Stimulated activated CD4-positive, alpha-beta T cell treated with anti-CD3 and anti-CD28 coated beads, Interleukin-4, amount 100 ng/mL, for 4 hours (primary cell): Measurements from ENCODE around the gene CAVIN3.
A peak's percentile ranks its signal among the peaks of the same experiment; 100 is the strongest.

Experiments
- DNase-seq, 2 experiments: peaks; one replicate each; pipeline ENCODE4 v3.0.0-alpha.2; 2020

The CAVIN3 gene

GRCh38 chr11:6320411-6321155 is at the start of gene CAVIN3:
Gene CAVIN3, minus strand, starts transcription at chr11:6320501. Its CDS starts 25 bp downstream, at chr11:6320476.
- peak in 1 of 2 experiments; percentile 52 for DNase-seq

GRCh38 chr11:6365659-6366058 is 45.4 kb upstream of the CAVIN3 start:
- no peak for DNase-seq

GRCh38 chr11:6362873-6363678 is 42.8 kb upstream of the CAVIN3 start:
- DNase-seq, result peak; percentile 57 to 58

GRCh38 chr11:6362185-6362872 is 42.0 kb upstream of the CAVIN3 start:
- DNase-seq, result no peak

- no peak for DNase-seq
Observed at GRCh38 chr11:6360183-6360582, 39.9 kb upstream of the CAVIN3 start.

GRCh38 chr11:6357222-6357621 is 36.9 kb upstream of the CAVIN3 start:
- no peak for DNase-seq

- DNase-seq, result no peak
Observed at GRCh38 chr11:6356503-6357055, 36.3 kb upstream of the CAVIN3 start.

GRCh38 chr11:6354651-6355485 is 34.6 kb upstream of the CAVIN3 start:
- no peak for DNase-seq

GRCh38 chr11:6353367-6353987 is 33.2 kb upstream of the CAVIN3 start:
- DNase-seq, result peak; percentile 36

GRCh38 chr11:6351782-6352382 is 31.6 kb upstream of the CAVIN3 start:
- no peak for DNase-seq

- no peak for DNase-seq
Observed at GRCh38 chr11:6350486-6350885, 30.2 kb upstream of the CAVIN3 start.

GRCh38 chr11:6350043-6350442 is 29.7 kb upstream of the CAVIN3 start:
- DNase-seq, result no peak

GRCh38 chr11:6345366-6345765 is 25.1 kb upstream of the CAVIN3 start:
- no peak for DNase-seq

- DNase-seq, result no peak
Observed at GRCh38 chr11:6336293-6336692, 16.0 kb upstream of the CAVIN3 start.

- DNase-seq, result no peak
Observed at GRCh38 chr11:6334806-6335205, 14.5 kb upstream of the CAVIN3 start.

- no peak for DNase-seq
Observed at GRCh38 chr11:6333095-6333494, 12.8 kb upstream of the CAVIN3 start.

GRCh38 chr11:6332066-6332465 is 11.8 kb upstream of the CAVIN3 start:
- DNase-seq, result no peak

GRCh38 chr11:6328321-6328720 is 8.0 kb upstream of the CAVIN3 start:
- DNase-seq, result no peak

GRCh38 chr11:6327806-6328205 is 7.5 kb upstream of the CAVIN3 start:
- DNase-seq, result no peak

- no peak for DNase-seq
Observed at GRCh38 chr11:6326985-6327384, 6.7 kb upstream of the CAVIN3 start.

GRCh38 chr11:6326303-6326702 is 6.0 kb upstream of the CAVIN3 start:
- DNase-seq, result no peak
